GM21360 (cell line): ENCODE results near the gene NAPSA.
A peak's percentile ranks its signal among the peaks of the same experiment; 100 is the strongest.
"Not testable (repeated sequence)": the region's sequence is repeated elsewhere in the genome, so short reads cannot be mapped to it uniquely, and the experiment has no call there.

Experiments used
- ATAC-seq: cut with Tn5 transposase; IDR thresholded peaks from one replicate; pipeline ENCODE4 v1.9.1; 2021; ENCODE audit warnings: mild to moderate bottlenecking, moderate library complexity; ENCODE audit not compliant: unreplicated experiment

The NAPSA gene

GRCh38 chr19:50361290-50362029, 4.0 kb downstream of the NAPSA start:
- ATAC-seq: no peak

DNA sequence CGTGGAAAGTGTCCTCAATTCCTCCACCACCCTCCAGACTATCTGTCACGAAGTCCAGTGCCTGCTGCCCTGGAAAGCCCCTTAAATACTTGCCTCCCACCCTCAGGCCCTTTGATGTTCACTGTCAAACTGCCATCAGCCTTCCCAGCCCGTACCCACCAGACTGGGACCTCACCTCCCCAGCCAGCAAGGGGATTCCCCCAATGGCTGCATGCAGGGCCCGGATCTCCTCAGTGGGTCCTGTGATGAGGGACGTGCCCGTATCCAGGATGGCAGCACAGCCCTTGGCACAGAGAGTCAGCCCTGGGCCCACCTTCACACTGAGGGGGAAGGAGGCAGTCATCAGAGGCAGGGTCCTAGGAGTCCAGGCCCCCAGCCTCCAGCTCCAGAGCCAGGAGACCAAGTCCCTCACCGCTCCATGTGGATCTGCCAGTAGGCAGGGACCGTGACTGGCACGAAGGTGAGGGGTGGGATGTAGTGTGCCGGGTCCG, 6.1 kb downstream of the NAPSA start:
- ATAC-seq: no peak

- no peak for ATAC-seq
These were observed 6.7 kb downstream of the NAPSA start for GRCh38 chr19:50358483-50359327.

GRCh38 chr19:50357178-50358100, 8.0 kb downstream of the NAPSA start:
- no peak for ATAC-seq

GRCh38 chr19:50356691-50357177, 8.7 kb downstream of the NAPSA start:
- no peak for ATAC-seq

DNA sequence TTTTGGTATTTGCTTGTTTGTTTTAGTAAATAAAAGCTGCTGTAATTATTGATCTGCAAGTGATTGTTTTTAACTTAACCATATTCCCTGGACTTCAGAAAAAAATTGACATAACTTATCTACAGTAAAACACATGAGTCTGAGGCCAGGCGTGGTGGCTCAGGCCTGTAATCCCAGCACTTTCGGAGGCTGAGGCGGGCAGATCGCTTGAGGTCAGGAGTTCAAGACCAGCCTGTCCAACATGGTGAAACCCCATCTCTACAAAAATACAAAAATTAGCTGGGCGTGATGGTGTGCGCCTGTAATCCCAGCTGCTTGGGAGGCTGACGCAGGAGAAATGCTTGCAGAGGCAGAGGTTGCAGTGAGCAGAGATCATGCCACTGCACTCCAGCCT, 12.0 kb downstream of the NAPSA start:
- ATAC-seq: not testable (repeated sequence)

- no peak for ATAC-seq
These were observed 13.2 kb downstream of the NAPSA start for GRCh38 chr19:50352242-50352641.

- ATAC-seq: no peak
These were observed 16.0 kb downstream of the NAPSA start for GRCh38 chr19:50349277-50350057.

- ATAC-seq: not testable (repeated sequence)
These were observed 18.3 kb downstream of the NAPSA start for GRCh38 chr19:50347089-50347581.

GRCh38 chr19:50344661-50345318, 20.6 kb downstream of the NAPSA start:
- peak; percentile 50 for ATAC-seq

GRCh38 chr19:50341091-50341564, 24.3 kb downstream of the NAPSA start:
- no peak for ATAC-seq

DNA sequence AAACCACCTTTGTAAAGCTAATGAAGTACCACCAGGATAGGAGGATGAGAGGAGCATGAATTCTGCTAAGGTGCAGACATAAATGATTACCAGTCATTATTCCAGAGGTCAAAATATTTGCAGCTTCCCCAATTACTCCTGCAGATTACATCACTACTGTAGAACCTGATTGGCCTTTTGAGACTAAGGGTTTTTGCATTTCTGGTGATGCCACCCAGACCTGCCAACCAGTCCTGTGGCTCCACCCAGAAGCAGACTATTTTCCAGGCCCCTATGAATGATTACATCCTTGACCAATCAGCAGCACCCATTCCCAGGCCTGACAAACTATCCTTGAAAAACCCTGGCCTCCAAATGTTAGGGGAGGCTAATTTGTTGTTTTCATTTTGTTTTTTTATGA, 25.1 kb downstream of the NAPSA start:
- no peak for ATAC-seq

DNA sequence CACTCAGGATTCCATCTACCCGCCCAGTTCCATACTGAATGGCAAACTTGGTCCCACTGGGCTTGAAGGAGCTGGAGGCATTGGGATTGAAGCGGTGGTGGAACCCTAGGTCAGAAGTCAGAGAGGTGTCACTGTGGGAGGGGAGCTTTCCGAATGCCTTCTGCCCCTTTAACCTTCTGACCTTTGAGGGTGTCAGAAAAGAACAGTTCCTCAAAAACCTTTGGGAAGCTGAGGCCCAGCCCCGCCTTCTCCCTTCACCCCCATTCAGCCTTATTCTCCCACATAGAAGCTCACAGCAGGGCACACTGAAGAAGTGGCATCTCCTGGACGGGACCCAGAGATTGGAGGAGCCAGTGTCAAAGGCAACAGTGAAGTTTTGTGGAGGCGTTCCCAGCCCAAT, 28.4 kb downstream of the NAPSA start:
- not testable (repeated sequence) for ATAC-seq

DNA sequence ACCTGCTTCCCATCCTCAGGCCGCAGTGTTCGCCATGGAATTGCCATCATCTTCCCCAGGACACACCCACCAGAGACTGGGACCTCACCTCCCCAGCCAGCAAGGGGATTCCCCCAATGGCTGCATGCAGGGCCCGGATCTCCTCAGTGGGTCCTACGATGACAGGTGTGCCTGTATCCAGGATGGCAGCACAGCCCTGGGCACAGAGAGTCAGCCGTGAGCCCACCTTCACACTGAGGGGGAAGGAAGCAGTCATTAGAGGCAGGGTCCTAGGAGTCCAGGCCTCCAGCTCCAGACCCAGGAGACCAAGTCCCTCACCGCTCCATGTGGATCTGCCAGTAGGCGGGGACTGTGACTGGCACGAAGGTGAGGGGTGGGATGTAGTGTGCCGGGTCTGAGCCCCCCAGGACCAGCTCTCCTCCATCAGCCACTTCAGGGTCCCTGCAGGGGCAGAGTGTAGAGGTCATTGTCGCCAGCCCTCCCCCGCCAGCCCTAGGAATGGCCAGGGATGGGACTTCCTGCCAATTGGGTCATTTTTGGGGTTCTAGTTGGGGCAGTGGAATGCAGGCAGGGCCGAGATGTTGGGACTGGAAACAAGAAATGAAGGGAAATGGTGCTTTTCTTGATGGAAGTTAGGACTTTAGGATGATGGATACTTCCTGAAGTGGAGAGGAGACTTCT, 30.6 kb downstream of the NAPSA start:
- no peak for ATAC-seq

- ATAC-seq: no peak
These were observed 31.5 kb downstream of the NAPSA start for GRCh38 chr19:50333737-50334617.

DNA sequence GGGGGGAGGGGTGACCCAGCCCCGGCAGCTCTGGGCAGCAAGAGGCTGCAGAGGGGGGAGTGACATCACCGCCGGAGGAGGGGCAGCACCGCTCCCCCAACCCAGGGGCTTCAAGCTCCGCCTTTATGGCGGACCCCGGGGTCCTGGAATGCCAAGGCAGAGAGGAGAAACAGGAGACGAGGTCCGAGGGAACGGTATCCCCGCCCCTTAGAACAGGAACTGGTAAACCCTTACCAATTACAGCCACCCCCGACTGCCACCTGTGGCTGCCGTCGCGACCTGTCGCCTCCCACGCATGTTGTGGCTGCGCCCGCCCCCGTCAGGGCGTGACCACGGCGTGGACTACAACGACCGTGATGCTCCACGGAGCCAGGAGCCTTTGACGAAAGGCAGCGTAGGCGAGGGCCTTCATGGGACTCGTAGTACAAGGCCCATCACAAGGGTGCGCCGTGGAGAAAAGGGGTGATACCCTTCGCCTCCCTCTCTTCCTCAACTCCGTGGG, 32.2 kb downstream of the NAPSA start:
- no peak for ATAC-seq

- ATAC-seq: no peak
These were observed 33.0 kb downstream of the NAPSA start for GRCh38 chr19:50332244-50333038.
